GM10248 (cell line): Measurements from ENCODE around the gene AXL.

ENCODE experiments used
- CTCF ChIA-PET: fragments of 300-600 bp; sonication (Branson Sonifier 250); formaldehyde crosslinking; extraction: SDS; loops from one replicate; lab custom pipeline; 2021; ENCODE audit warnings: antibody characterized with exemption; lab: Yijun Ruan, JAX
- POLR2A ChIA-PET: fragments of 350-650 bp; sonication (Branson Sonifier 250); formaldehyde crosslinking; extraction: SDS; loops from one replicate; lab custom pipeline; 2020; ENCODE audit warnings: antibody characterized with exemption; lab: Yijun Ruan, JAX
- DNase-seq: peaks from one replicate; pipeline ENCODE4 v3.0.0; 2012; ENCODE audit errors: extremely low spot score
- CTCF ChIP-seq: IDR thresholded peaks from 2 replicates; pipeline ENCODE4 v1.5.1; 2012; ENCODE audit warnings: mild to moderate bottlenecking, low read depth; ENCODE audit errors: extremely low read depth, missing control alignments, control extremely low read depth

Gene AXL

DNA sequence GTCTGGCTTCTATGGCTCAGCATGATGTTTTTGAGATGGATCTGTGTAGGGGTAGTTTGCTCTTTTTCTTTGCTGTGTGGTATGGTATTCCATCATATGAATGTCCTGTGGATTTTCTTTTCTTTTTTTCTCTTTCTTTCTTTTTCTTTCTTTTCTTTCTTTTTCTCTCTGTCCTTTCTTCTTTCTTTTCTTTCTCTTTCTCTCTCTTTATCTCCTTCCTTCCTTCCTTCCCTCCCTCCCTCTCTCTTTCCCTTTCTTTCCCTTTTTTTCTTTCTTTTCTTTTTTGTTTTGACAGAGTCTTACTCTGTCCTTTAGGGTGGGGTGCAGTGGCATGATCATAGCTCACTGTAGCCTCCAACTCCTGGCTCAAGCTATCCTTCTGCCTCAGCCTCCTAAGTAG, 36.1 kb downstream of the AXL start:
- TF ChIP-seq CTCF, result no peak
- ChIA-PET CTCF (no interaction called here), POLR2A (no interaction called here)
- no peak for DNase-seq

DNA sequence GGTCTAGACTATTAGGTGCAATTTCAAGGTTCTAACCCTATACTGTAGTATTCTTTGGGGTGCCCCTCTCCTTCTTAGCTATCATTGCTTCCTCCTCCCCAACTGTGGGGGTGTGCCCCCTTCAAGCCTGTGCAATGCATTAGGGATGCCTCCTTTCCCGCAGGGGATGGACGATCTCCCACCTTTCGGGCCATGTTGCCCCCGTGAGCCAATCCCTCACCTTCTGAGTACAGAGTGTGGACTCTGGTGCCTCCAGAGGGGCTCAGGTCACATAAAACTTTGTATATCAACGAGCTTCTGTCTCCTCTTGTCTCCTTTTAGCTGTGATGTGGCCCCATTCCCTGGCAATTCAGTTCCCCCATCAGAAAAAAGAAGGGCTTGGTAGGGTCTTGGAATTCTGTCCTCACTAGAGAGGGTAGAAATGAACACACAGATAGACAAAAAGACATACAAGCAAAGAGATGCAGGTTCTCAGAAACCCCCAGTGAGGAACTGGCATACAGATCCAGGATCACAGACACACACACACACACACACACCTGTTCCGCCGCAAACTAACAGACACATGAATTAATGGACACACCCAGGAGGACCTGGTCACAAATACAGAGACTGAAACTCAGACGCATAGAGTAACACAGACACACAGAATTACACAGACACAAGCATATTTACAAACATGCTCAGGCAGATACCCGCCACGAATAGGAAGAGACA, 42.6 kb downstream of the AXL start:
- DNase-seq, result no peak
- ChIA-PET CTCF (interaction anchor here (0.6 to 3.4 kb wide), 9 partner anchors 9 to 291 kb away, joined by 3 to 20 read pairs (median 4); no protein-coding TSS in a partner anchor), POLR2A (no interaction called here)
- TF ChIP-seq CTCF, result no peak

DNA sequence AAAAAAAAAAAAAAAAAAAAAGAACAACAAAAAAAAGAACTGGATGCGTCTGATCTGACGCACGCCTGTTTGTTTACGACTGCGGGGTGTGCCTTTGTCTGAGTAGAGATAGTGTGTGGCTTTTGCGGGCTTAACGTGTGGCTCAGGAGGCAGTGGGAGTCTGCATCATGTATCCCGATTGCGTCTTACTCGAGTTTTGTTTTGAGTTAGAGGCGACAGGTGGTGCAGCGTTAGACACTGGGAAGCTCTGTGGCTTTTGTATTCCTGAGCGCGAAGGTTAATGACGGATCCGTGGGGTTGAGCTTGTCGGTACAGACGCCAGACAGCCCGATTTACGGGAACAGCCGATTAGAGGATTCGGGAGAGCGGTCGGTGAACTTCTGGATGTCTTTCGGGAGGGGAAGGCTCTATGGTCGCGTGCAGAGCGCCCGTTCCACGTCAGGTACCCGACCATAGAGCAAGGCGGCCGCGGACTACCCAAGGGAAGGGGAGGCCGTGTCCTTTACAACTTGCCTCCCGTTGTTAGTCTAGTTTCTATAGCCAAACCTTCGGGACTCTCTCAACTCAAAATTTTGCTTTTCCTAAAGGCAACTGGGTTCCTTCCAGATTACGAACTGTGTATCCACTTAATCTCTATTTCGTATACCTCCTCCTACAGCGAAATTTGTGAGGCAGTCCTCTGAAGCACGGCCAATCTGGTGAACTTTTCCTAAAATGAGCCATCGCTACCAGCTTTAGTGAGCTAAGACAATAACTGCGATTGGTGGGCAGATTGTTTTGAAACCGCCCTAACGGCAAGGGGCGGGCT, 44.2 kb downstream of the AXL start:
- ChIA-PET CTCF (interaction anchor here (0.9 to 3.4 kb wide), 16 partner anchors 13 to 628 kb away, joined by 3 to 20 read pairs (median 4); no protein-coding TSS in a partner anchor), POLR2A (interaction anchor here (0.5 to 1.8 kb wide), 11 partner anchors 25 to 486 kb away, joined by 3 to 11 read pairs (median 4); partner anchors contain the start of gene B9D2)
- peak; percentile 33 for DNase-seq
- TF ChIP-seq CTCF, result no peak

DNA sequence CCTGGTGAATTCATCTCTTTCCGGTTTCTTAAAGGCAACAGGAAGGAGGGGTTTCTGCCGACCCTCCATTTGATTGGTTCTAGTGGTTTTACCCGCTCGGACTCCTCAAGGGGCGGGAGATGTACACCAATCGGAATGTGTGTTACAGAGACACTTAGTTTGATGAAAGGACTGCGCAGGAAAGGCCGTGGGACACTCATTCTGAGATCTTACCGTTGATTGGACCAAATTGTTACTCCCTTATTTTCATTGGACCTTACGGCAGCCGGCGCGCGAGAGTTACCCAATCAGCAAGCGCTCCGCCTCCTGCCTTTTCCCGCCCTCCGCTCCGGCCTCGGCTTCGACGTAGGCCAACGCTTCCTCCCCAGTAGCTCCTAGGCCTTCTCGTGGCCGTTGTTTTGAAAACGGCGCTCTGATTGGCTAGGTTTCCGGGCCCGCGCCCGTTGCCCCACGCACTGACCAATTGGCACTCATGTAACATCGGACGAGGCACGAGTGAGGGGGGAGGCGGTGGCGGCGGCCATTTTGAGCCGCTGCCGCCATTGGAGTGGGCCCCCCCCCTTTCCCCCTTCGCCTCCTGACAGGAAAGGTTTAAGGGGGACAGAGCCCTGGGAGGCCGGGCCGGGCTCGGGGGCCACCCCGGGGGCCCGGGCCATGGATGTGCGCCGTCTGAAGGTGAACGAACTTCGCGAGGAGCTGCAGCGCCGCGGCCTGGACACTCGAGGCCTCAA, 45.0 kb downstream of the AXL start, which contains the start of gene HNRNPUL1:
HNRNPUL1 (plus strand) TSS at position 523 of the 731 bp plus-strand sequence; CDS start at position 655, 132 bp downstream.
- ChIA-PET POLR2A (interaction anchor here (0.5 to 1.8 kb wide), 11 partner anchors 24 to 486 kb away, joined by 3 to 11 read pairs (median 4); partner anchors contain the start of gene B9D2), CTCF (interaction anchor here (0.9 to 3.4 kb wide), 11 partner anchors 12 to 629 kb away, joined by 3 to 20 read pairs (median 4); no protein-coding TSS in a partner anchor)
- peak; percentile 23 for TF ChIP-seq CTCF
- DNase-seq, result peak; percentile 99

DNA sequence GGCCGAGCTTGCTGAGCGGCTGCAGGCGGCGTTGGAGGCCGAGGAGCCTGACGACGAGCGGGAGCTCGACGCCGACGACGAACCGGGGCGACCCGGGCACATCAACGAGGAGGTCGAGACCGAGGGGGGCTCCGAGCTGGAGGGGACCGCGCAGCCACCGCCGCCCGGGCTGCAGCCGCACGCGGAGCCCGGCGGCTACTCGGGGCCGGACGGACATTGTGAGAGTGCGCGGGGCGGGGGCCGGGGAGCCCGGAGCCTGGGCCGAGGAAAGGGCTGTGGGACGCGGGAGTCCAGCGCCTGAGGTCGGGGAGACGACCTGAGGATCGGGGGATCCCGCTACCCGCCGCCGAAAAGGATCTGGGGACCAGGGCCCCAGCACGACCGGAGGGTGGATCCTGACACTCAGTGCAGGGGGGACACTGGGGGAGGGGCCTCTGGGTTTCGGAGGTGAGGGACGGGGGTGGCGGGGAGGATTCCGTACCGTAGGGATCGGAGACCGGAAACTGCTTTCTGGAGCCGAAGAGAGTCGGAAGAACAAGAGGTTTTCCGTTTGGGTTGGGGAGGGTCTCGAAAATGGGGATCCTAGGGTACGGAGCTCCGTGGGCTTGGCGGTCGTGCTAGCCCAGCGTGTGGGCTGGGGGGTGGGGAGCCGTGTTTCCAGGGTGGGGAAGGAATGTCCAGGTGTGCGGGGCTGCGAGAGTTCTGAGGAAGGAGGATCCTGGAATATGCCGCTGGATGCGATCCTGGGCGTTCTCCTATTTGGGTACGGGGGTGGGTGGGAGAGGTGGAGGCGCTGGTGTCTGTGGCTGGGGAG, 45.8 kb downstream of the AXL start:
- POLR2A ChIA-PET, result interaction anchor here (0.9 to 1.8 kb wide), 5 partner anchors 33 to 286 kb away, joined by 3 to 11 read pairs (median 7); no protein-coding TSS in a partner anchor
- DNase-seq, result peak; percentile 46
- CTCF ChIA-PET, result interaction anchor here (0.9 to 3.4 kb wide), 11 partner anchors 25 to 630 kb away, joined by 3 to 20 read pairs (median 3); no protein-coding TSS in a partner anchor
- no peak for TF ChIP-seq CTCF
